Measurements from ENCODE around the gene CDC42EP5. TPM values are rescaled to one million over a fixed set of nuclear protein-coding genes. Genes with fewer than 3 reads are reported as not detected.

The CDC42EP5 gene
- total RNA-seq, 4 donors from 2014 or later, result 10.8 to 27.1 (median 20.6) TPM

DNA sequence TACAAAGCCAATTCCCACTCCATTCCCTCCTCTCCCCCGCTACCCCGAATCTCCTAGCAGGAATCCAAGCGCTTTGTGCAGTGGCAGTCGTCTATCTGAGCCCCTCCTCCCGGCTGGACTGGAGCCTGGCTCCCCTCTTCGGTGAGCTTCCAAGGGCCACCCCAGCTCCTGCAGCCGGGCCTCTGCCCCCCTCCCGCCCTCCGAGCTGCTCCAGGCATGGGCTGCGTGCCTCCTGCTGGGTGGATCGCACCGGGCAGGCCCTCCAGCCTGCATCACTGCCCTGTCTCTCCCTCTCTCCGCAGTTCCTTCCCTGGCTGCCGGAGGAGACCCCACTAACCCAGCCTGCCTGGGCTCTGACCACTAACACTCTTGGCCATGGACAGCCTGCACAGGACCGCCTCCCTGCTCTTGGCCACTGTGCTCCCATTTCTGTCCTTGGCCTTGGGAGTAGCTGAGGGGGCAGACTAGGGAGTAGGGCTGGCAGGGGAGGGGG is 37.0 kb downstream of the CDC42EP5 start:
- H3K4me3 ChIP-seq, result no peak overlapping the region
- no peak for DNase-seq (ENCODE audit: extremely low spot score)
- peaks cover 28 to 48% (median 39%) of the 10 kb centered on the region in 4 donors for H3K4me1 ChIP-seq
- no peaks in the 10 kb centered on the region for H3K9me3 ChIP-seq
- intact Hi-C loops (cut with DNase I), result loop anchor here (5.0 kb wide), 1 partner anchor 41 kb away; no protein-coding TSS in a partner anchor
- peaks cover 0 to 19% (median 3%) of the 10 kb centered on the region in 4 donors for H3K27me3 ChIP-seq
- TF ChIP-seq EP300 (IDR thresholded peaks at IDR 0.05), result no peak
- no peak for TF ChIP-seq POLR2A (IDR thresholded peaks at IDR 0.05; ENCODE audit: low read depth)
- WGBS, result 52% methylated on average over 9 of the region's 15 CpGs
- H3K27ac ChIP-seq (replicated peaks in 1 of 4), result peak overlapping the region in 1 of 4 donors; percentile 18
- H3K36me3 ChIP-seq, result peaks cover 0 to 9% (median 2%) of the 10 kb centered on the region in 4 donors

DNA sequence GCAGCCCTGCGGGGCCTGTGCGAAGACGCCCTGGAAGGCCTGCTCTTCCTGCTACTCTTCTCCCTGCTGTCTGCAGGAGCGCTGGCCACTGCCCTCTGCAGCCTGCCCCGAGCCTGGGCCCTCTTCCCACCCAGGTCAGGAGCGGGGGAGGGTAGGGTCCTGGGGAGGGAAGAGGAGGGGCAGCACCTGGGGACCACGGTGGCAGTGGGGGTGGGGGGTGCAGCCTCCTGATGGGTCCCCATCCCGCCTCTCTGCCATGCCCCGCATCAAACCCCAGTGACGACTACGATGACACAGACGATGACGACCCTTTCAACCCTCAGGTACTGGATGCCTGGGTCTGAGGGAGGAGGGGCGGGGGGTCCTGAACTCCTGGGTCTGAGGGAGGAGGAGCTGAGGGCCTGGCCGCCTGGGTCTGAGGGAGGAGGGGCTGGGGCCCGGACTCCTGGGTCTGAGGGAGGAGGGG is 37.5 kb downstream of the CDC42EP5 start:
- H3K36me3 ChIP-seq, result peaks cover 0 to 5% (median 1%) of the 10 kb centered on the region in 4 donors
- H3K4me1 ChIP-seq, result peaks cover 33 to 53% (median 44%) of the 10 kb centered on the region in 4 donors
- WGBS, result 45% methylated on average over 13 of the region's 16 CpGs
- H3K27me3 ChIP-seq, result peaks cover 0 to 24% (median 7%) of the 10 kb centered on the region in 4 donors
- TF ChIP-seq, protein P1, sequence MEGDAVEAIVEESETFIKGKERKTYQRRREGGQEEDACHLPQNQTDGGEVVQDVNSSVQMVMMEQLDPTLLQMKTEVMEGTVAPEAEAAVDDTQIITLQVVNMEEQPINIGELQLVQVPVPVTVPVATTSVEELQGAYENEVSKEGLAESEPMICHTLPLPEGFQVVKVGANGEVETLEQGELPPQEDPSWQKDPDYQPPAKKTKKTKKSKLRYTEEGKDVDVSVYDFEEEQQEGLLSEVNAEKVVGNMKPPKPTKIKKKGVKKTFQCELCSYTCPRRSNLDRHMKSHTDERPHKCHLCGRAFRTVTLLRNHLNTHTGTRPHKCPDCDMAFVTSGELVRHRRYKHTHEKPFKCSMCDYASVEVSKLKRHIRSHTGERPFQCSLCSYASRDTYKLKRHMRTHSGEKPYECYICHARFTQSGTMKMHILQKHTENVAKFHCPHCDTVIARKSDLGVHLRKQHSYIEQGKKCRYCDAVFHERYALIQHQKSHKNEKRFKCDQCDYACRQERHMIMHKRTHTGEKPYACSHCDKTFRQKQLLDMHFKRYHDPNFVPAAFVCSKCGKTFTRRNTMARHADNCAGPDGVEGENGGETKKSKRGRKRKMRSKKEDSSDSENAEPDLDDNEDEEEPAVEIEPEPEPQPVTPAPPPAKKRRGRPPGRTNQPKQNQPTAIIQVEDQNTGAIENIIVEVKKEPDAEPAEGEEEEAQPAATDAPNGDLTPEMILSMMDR (IDR thresholded peaks at IDR 0.05), result no peak
- no peak for TF ChIP-seq POLR2AphosphoS5 (IDR thresholded peaks at IDR 0.05)
- no peak for TF ChIP-seq POLR2A (IDR thresholded peaks at IDR 0.05; ENCODE audit: low read depth)
- TF ChIP-seq EP300 (IDR thresholded peaks at IDR 0.05), result no peak
- DNase-seq (ENCODE audit: extremely low spot score), result no peak
- H3K27ac ChIP-seq (replicated peaks in 1 of 4), result peak overlapping the region in 1 of 4 donors; percentile 18
- intact Hi-C loops (cut with DNase I), result loop anchor here (5.0 kb wide), 1 partner anchor 42 kb away; no protein-coding TSS in a partner anchor
- no peaks in the 10 kb centered on the region for H3K9me3 ChIP-seq
- no peak overlapping the region for H3K4me3 ChIP-seq

DNA sequence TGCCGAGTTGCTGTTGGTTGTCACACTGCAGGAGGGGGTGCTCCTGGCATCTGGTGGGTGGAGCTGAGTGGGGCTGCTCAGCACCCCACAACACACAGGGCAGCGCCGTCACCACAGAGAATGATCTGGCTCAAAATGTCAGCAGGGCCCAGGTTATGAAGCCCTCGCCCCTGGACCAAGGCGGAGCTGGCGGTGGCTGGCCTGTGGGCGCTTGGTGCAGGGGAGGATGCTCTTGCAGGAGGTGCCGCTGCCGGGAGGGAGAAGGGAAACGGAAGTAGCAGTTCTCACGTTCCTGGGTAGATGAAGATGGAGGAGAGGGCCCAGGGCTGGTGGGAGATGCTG is 38.3 kb downstream of the CDC42EP5 start:
- Histone ChIP-seq H3K36me3 (no peaks in the 10 kb centered on the region), H3K4me3 (no peak overlapping the region), H3K27ac (replicated peaks in 1 of 4) (no peak overlapping the region), H3K9me3 (no peaks in the 10 kb centered on the region), H3K27me3 (peaks cover 0 to 32% (median 15%) of the 10 kb centered on the region in 4 donors), H3K4me1 (peaks cover 38 to 60% (median 51%) of the 10 kb centered on the region in 4 donors)
- intact Hi-C loops (cut with DNase I), result loop anchor here (5.0 kb wide), 1 partner anchor 42 kb away; no protein-coding TSS in a partner anchor
- no peak for DNase-seq (ENCODE audit: extremely low spot score)
- TF ChIP-seq POLR2AphosphoS5 (IDR thresholded peaks at IDR 0.05) (no peak), EP300 (IDR thresholded peaks at IDR 0.05) (no peak), POLR2A (IDR thresholded peaks at IDR 0.05; ENCODE audit: low read depth) (no peak)
- TF ChIP-seq, protein P1 (IDR thresholded peaks at IDR 0.05), result no peak
- WGBS, result 49% methylated on average over 6 of the region's 11 CpGs

DNA sequence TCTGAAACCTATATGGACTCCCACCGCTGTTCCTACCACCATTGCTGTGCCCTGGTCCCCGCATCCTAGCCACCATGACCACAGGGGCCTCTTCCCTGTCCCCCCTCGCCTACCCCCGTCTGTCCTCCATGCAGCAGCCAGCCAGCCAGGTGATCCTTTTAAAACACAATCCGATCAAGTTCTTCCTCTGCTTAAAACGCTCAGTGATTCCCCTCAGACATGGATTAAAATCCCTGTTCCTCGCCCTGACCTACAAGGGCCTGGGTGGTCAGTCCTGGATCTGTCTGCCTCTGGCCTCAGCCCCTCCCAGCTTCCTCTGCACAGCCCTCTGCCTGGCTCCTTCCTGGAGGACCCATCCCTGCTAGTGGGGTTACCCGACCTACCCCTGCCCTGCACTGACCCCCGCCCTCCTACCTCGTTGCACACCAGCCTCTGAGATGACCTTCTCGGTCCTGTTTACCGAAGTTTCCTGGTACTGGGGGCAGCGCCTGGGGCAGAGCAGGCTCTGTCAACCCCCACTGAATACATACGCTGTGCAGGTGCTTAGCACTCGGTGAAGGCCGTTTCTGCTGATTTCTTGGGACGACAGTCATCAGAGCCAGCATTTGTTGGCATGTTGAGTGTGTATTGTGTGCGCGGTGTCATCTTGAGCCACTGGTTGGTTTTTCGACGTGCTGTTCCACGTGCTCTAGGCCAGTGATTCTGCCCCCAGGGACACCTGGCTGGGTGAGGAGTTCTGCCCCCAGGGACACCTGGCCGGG is 38.8 kb downstream of the CDC42EP5 start:
- Histone ChIP-seq H3K4me1 (peaks cover 38 to 59% (median 51%) of the 10 kb centered on the region in 4 donors), H3K36me3 (no peaks in the 10 kb centered on the region), H3K27ac (replicated peaks in 1 of 4) (no peak overlapping the region), H3K9me3 (no peaks in the 10 kb centered on the region), H3K27me3 (peaks cover 0 to 37% (median 20%) of the 10 kb centered on the region in 4 donors), H3K4me3 (no peak overlapping the region)
- intact Hi-C loops (cut with DNase I), result no loop called here
- 61% methylated on average over 17 of the region's 23 CpGs for WGBS
- DNase-seq (ENCODE audit: extremely low spot score), result no peak
- TF ChIP-seq, protein P1 (IDR thresholded peaks at IDR 0.05), result no peak

DNA sequence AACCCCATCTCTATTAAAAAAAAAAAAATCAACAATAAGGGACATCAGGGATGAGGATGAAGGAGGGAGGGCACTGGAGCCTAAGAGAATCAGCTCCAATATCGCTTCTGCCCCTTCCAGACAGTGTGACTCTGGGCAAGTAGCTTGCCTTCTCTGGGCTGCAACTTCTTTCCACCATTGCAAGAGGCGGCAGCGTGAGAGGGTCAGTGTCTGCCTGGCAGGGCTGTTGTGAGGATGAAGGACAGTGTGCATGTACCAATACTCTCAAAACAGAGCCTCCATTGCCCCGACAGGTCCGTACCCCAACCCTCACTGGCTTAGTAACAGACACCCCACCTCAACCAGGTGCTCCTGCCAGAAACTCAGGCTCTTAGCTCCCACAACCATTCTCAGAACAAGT is 39.4 kb downstream of the CDC42EP5 start:
- H3K27me3 ChIP-seq, result peaks cover 0 to 43% (median 26%) of the 10 kb centered on the region in 4 donors
- DNase-seq (ENCODE audit: extremely low spot score), result no peak
- intact Hi-C loops (cut with DNase I), result no loop called here
- TF ChIP-seq EP300 (IDR thresholded peaks at IDR 0.05), result no peak
- no peak for TF ChIP-seq POLR2AphosphoS5 (IDR thresholded peaks at IDR 0.05)
- no peak for TF ChIP-seq POLR2A (IDR thresholded peaks at IDR 0.05; ENCODE audit: low read depth)
- TF ChIP-seq, protein P1 (IDR thresholded peaks at IDR 0.05), result no peak
- H3K27ac ChIP-seq (replicated peaks in 1 of 4), result no peak overlapping the region
- 78% methylated on average over 1 of the region's 5 CpGs for WGBS
- H3K4me1 ChIP-seq, result peaks cover 38 to 53% (median 46%) of the 10 kb centered on the region in 4 donors
- no peaks in the 10 kb centered on the region for H3K36me3 ChIP-seq
- no peak overlapping the region for H3K4me3 ChIP-seq
- H3K9me3 ChIP-seq, result no peaks in the 10 kb centered on the region
